GM20431 (cell line): ENCODE measurements around the gene TMEM214.
"Not testable (repeated sequence)": the region's sequence is repeated elsewhere in the genome, so short reads cannot be mapped to it uniquely, and the experiment has no call there.

Experiments used
- in situ Hi-C: fragments of 300-500 bp; cut with MseI, MboI; formaldehyde crosslinking; loops from one replicate; pipeline ENCODE4 v1.15.0; 2020; ENCODE audit warnings: low sequenced_read_pairs; ENCODE audit not compliant: unreplicated experiment

The TMEM214 gene

GRCh38 chr2:27065128-27065527 is 32.4 kb downstream of the TMEM214 start:
- in situ Hi-C loops: no loop called here

- in situ Hi-C loops: no loop called here
Observed at GRCh38 chr2:27067385-27067784, 34.6 kb downstream of the TMEM214 start.

GRCh38 chr2:27069436-27069835 is 36.7 kb downstream of the TMEM214 start:
- in situ Hi-C loops: no loop called here

GRCh38 chr2:27069961-27070618 is 37.3 kb downstream of the TMEM214 start:
- in situ Hi-C loops: no loop called here

- in situ Hi-C loops: no loop called here
Observed at GRCh38 chr2:27070653-27071276, 38.0 kb downstream of the TMEM214 start.

- in situ Hi-C loops: no loop called here
Observed at GRCh38 chr2:27071277-27071989, 38.7 kb downstream of the TMEM214 start, which contains the start of gene OST4. Gene OST4, minus strand, starts transcription at chr2:27071654.

- in situ Hi-C loops: no loop called here
Observed at GRCh38 chr2:27071990-27072830, 39.4 kb downstream of the TMEM214 start.

GRCh38 chr2:27072920-27073319 is 40.2 kb downstream of the TMEM214 start:
- in situ Hi-C loops: no loop called here

GRCh38 chr2:27073782-27074181 is 41.0 kb downstream of the TMEM214 start:
- in situ Hi-C loops: no loop called here

GRCh38 chr2:27074738-27075565 is 42.2 kb downstream of the TMEM214 start:
- in situ Hi-C loops: no loop called here

- in situ Hi-C loops: not testable (repeated sequence)
Observed at GRCh38 chr2:27075566-27075871, 42.8 kb downstream of the TMEM214 start.

GRCh38 chr2:27076323-27076722 is 43.6 kb downstream of the TMEM214 start:
- in situ Hi-C loops: no loop called here

- in situ Hi-C loops: no loop called here
Observed at GRCh38 chr2:27077231-27077630, 44.5 kb downstream of the TMEM214 start.

- in situ Hi-C loops: no loop called here
Observed at GRCh38 chr2:27078267-27079194, 45.8 kb downstream of the TMEM214 start, which contains the start of gene EMILIN1. Gene EMILIN1, plus strand, starts transcription at chr2:27078615. Its CDS starts 451 bp downstream, at chr2:27079066.

GRCh38 chr2:27079233-27080139 is 46.7 kb downstream of the TMEM214 start:
- in situ Hi-C loops: no loop called here

- in situ Hi-C loops: no loop called here
Observed at GRCh38 chr2:27080140-27080469, 47.3 kb downstream of the TMEM214 start.

- in situ Hi-C loops: no loop called here
Observed at GRCh38 chr2:27080603-27080936, 47.8 kb downstream of the TMEM214 start.
